IMR-90 (cell line): ENCODE results near the gene XYLB. TPM values are rescaled to one million over a fixed set of nuclear protein-coding genes. Genes with fewer than 3 reads are reported as not detected.

Experiments used
- ATAC-seq: fragments of 200-7000 bp; cut with Tn5 transposase; 2 replicates; pipeline ENCODE4 v1.9.1; 2020; ENCODE audit warnings: low read depth, mild to moderate bottlenecking, moderate library complexity
- BruUV-seq: library from RNA; stranded (reverse); fragments of 400-500 nt; replicated peaks from 2 replicates; lab custom pipeline; 2021; lab: Mats Ljungman, UMichigan
- CTCF ChIA-PET: fragments of 300-600 bp; formaldehyde crosslinking; extraction: SDS; loops from one replicate; lab custom pipeline; 2021; ENCODE audit warnings: antibody characterized with exemption; lab: Yijun Ruan, JAX
- POLR2A ChIA-PET: fragments of 300-600 bp; sonication (Branson Sonifier 250); formaldehyde crosslinking; loops from one replicate; lab custom pipeline; 2022; ENCODE audit warnings: antibody characterized with exemption; ENCODE audit not compliant: unreplicated experiment; lab: Charles Lee
- DNase-seq: peaks from one replicate; pipeline ENCODE4 v3.0.0; 2013
- H2AFZ ChIP-seq: replicated peaks from 2 replicates; pipeline ENCODE3; 2013; ENCODE audit warnings: low read length, mild to moderate bottlenecking; ENCODE audit not compliant: poor library complexity
- H2AK5ac ChIP-seq: 2 replicates; pipeline ENCODE4 v1.6.1; 2013; ENCODE audit warnings: low read depth, low read length, inconsistent platforms
- H2AK9ac ChIP-seq: replicated peaks from 2 replicates; pipeline ENCODE3; 2013; ENCODE audit warnings: mild to moderate bottlenecking, low read depth, low read length, moderate library complexity; ENCODE audit not compliant: poor library complexity
- H2BK120ac ChIP-seq: 2 replicates; pipeline ENCODE4 v1.6.1; 2013; ENCODE audit warnings: low read depth, low read length, inconsistent platforms
- H2BK15ac ChIP-seq: 3 replicates; pipeline ENCODE4 v1.6.1; 2013; ENCODE audit warnings: low read depth, low read length, inconsistent platforms
- H2BK20ac ChIP-seq: 2 replicates; pipeline ENCODE4 v1.6.1; 2013; ENCODE audit warnings: low read depth, mild to moderate bottlenecking, inconsistent platforms, low read length, moderate library complexity
- H2BK5ac ChIP-seq: 2 replicates; pipeline ENCODE4 v1.6.1; 2013; ENCODE audit warnings: mild to moderate bottlenecking, low read depth, low read length, inconsistent platforms; ENCODE audit not compliant: poor library complexity, severe bottlenecking
- H3K14ac ChIP-seq: replicated peaks from 2 replicates; pipeline ENCODE4 v1.6.1; 2013; ENCODE audit warnings: low read depth, low read length, inconsistent platforms
- H3K18ac ChIP-seq: 2 replicates; pipeline ENCODE4 v1.6.1; 2013; ENCODE audit warnings: low read depth, low read length, control low read depth
- H3K23ac ChIP-seq: 2 replicates; pipeline ENCODE4 v1.6.1; 2013; ENCODE audit warnings: low read depth, low read length, inconsistent platforms
- H3K27ac ChIP-seq: 2 replicates; pipeline ENCODE4 v1.5.1; 2013; ENCODE audit warnings: mild to moderate bottlenecking, control low read depth, low read length; ENCODE audit not compliant: insufficient read depth
- H3K27me3 ChIP-seq: 2 replicates; pipeline ENCODE4 v1.6.1; 2013; ENCODE audit warnings: low read length; ENCODE audit not compliant: control insufficient read depth, insufficient read depth
- H3K36me3 ChIP-seq: 2 replicates; pipeline ENCODE4 v1.6.1; 2013; ENCODE audit warnings: low read length, mixed read lengths; ENCODE audit not compliant: control insufficient read depth, insufficient read depth
- H3K4ac ChIP-seq: 2 replicates; pipeline ENCODE4 v1.6.1; 2013; ENCODE audit warnings: low read depth, low read length, inconsistent platforms
- H3K4me1 ChIP-seq: 2 replicates; pipeline ENCODE4 v1.6.1; 2013; ENCODE audit warnings: low read length, mixed read lengths; ENCODE audit not compliant: control insufficient read depth, insufficient read depth
- H3K4me2 ChIP-seq: 2 replicates; pipeline ENCODE4 v1.6.1; 2013; ENCODE audit warnings: low read depth, mild to moderate bottlenecking, control low read depth, low read length, moderate library complexity
- H3K4me3 ChIP-seq: 2 replicates; pipeline ENCODE4 v1.5.1; 2013; ENCODE audit warnings: low read depth, mild to moderate bottlenecking, control low read depth, low read length, moderate library complexity; ENCODE audit not compliant: insufficient read depth
- H3K56ac ChIP-seq: 2 replicates; pipeline ENCODE4 v1.6.1; 2013; ENCODE audit warnings: low read length, inconsistent platforms; ENCODE audit not compliant: insufficient read depth; ENCODE audit errors: extremely low read depth
- H3K79me1 ChIP-seq, 2 experiments: 2 replicates each; pipeline ENCODE4 v1.6.1; 2013; ENCODE audit warnings: low read length in 2 of 2, inconsistent platforms in 1 of 2, low read depth in 1 of 2
- H3K9ac ChIP-seq: 2 replicates; pipeline ENCODE4 v1.6.1; 2013; ENCODE audit warnings: low read depth, low read length, control low read depth
- H3K9me1 ChIP-seq: 2 replicates; pipeline ENCODE4 v1.6.1; 2013; ENCODE audit warnings: low read length, inconsistent platforms; ENCODE audit not compliant: insufficient read depth
- H3K9me3 ChIP-seq: 2 replicates; pipeline ENCODE4 v1.6.1; 2013; ENCODE audit warnings: low read length; ENCODE audit not compliant: control insufficient read depth, insufficient read depth
- H4K20me1 ChIP-seq: 2 replicates; pipeline ENCODE4 v1.6.1; 2013; ENCODE audit warnings: low read length, inconsistent platforms; ENCODE audit not compliant: insufficient read depth
- H4K5ac ChIP-seq: 2 replicates; pipeline ENCODE4 v1.6.1; 2013; ENCODE audit warnings: mild to moderate bottlenecking, low read depth, low read length, control low read depth
- H4K8ac ChIP-seq, 2 experiments: 2 replicates each; pipeline ENCODE4 v1.6.1; 2013; ENCODE audit warnings: low read depth in 2 of 2, low read length in 2 of 2, control low read depth in 1 of 2, inconsistent platforms in 1 of 2
- H4K91ac ChIP-seq: 2 replicates; pipeline ENCODE4 v1.6.1; 2013; ENCODE audit warnings: low read depth, low read length, inconsistent platforms; ENCODE audit not compliant: insufficient read depth
- BHLHE40 ChIP-seq: fragments of 150-350 bp; IDR thresholded peaks from 2 replicates; pipeline ENCODE4 v1.6.1; 2016; ENCODE audit warnings: mild to moderate bottlenecking, low read depth, low read length
- CEBPB ChIP-seq: IDR thresholded peaks from 2 replicates; pipeline ENCODE4 v1.6.1; 2012; ENCODE audit warnings: low read depth, low read length, improper control_type of control experiment
- ELK1 ChIP-seq: fragments of 150-350 bp; IDR thresholded peaks from 2 replicates; pipeline ENCODE4 v1.6.1; 2016; ENCODE audit warnings: low read depth, mild to moderate bottlenecking, low read length, moderate library complexity, borderline replicate concordance
- FOS ChIP-seq: fragments of 150-350 bp; IDR thresholded peaks from 2 replicates; pipeline ENCODE4 v1.6.1; 2016; ENCODE audit warnings: low read depth, low read length
- POLR2A ChIP-seq: IDR thresholded peaks from 2 replicates; pipeline ENCODE4 v1.6.1; 2012; ENCODE audit warnings: mild to moderate bottlenecking, low read depth, low read length
- RCOR1 ChIP-seq: IDR thresholded peaks from 2 replicates; pipeline ENCODE4 v1.6.1; 2012; ENCODE audit warnings: mild to moderate bottlenecking, low read length, improper control_type of control experiment; ENCODE audit not compliant: insufficient replicate concordance
- USF2 ChIP-seq: fragments of 150-350 bp; IDR thresholded peaks from 2 replicates; pipeline ENCODE4 v1.6.1; 2017; ENCODE audit warnings: mild to moderate bottlenecking, antibody characterized with exemption, low read length, low read depth
- WGBS, 2 experiments: methylation state at CpG; one replicate each; pipeline versions ENCODE4 v1.1.5 to v1.1.7; 2013; ENCODE audit warnings: missing lambda C conversion rate in 2 of 2; ENCODE audit not compliant: insufficient read length in 1 of 2; ENCODE audit errors: extremely low coverage in 2 of 2; 5-methylcytosine and 5-hydroxymethylcytosine counted together
- dilution Hi-C: fragments of 300-500 bp; cut with HindIII; formaldehyde crosslinking; loops from one replicate; pipeline ENCODE4 v1.14.3; 2018; ENCODE audit warnings: low sequenced_read_pairs; ENCODE audit not compliant: unreplicated experiment
- in situ Hi-C: fragments of 300-500 bp; cut with MboI; formaldehyde crosslinking; loops from 3 replicates; pipeline ENCODE4 v1.14.3; 2019; ENCODE audit warnings: low sequenced_read_pairs, inconsistent platforms, mixed read lengths
- intact Hi-C: fragments of 100-400 bp; cut with micrococcal nuclease; formaldehyde crosslinking; loops from 2 replicates; pipeline ENCODE4 v1.10.0; 2022
- polyA plus RNA-seq, 3 experiments: library from polyadenylated mRNA; depleted of rRNA; stranded (reverse); fragments of >200 nt; gene quantifications; 2 replicates each; pipeline ENCODE4 v1.2.3, GENCODE V29; 2012; ENCODE audit warnings: low replicate concordance in 1 of 3
- total RNA-seq: library from RNA; depleted of rRNA; stranded (reverse); fragments of >200 nt; gene quantifications from 2 replicates; pipeline ENCODE4 v1.2.3, GENCODE V29; 2012

The XYLB gene
- total and polyA plus RNA-seq, 2 of the 4 experiments (the other 2 are of a cell fraction) = 3.0 to 3.4 TPM

DNA sequence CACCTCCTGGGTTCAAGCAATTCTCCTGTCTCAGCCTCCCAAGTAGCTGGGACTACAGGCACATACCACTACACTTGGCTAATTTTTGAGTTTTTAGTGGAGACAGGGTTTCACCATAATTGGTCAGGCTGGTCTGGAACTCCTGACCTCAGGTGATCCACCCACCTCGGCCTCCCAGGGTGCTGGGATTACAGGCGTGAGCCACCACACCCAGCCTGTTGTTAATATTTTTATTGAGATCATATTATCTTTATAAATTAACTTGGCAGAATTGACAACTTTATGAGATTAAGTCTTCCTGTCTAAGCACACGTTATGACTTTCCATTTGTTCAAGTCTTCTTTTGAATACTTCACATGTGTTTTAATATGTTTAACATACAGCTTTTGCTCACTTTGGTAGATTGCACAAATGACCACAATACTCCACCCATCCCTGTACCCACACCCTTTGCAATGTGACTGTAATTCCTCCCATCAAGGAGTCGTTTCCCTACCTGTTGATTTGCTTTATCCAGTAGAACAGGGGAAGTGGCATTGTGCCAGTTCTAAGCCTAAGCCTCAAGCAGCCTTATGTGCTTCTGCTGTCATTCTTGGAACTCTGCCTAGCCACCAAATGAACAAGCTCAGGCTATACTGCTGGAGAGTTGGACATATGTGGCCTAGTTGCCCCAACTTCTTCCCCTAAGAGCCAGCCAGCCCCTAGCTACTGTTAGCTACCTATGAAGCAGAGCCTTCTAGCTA lies 8.2 kb downstream of the XYLB start:
- Histone ChIP-seq H4K20me1 (no peaks in the 10 kb centered on the region), H3K4me3 (no peak overlapping the region), H3K9ac (no peak overlapping the region), H4K91ac (no peak overlapping the region), H2BK120ac (no peak overlapping the region), H3K79me1 (peaks cover 3 to 8% of the 10 kb centered on the region in 2 experiments; a peak in 3 of 4 replicates), H3K27me3 (no peaks in the 10 kb centered on the region), H3K14ac (no peak overlapping the region; the same call in 1 of the 2 replicates), H2BK5ac (no peak overlapping the region), H3K9me3 (no peaks in the 10 kb centered on the region), H2AK5ac (no peak overlapping the region), H3K9me1 (peaks cover 5% of the 10 kb centered on the region; the same call in 1 of the 2 replicates), H2AK9ac (no peak overlapping the region), H4K8ac (no peak overlapping the region), H2AFZ (no peak overlapping the region), H3K4me1 (no peaks in the 10 kb centered on the region), H3K27ac (no peak overlapping the region), H2BK15ac (no peak overlapping the region), H4K5ac (no peak overlapping the region), H2BK20ac (no peak overlapping the region), H3K36me3 (no peaks in the 10 kb centered on the region; the same call in 1 of the 2 replicates), H3K23ac (no peak overlapping the region), H3K4me2 (no peak overlapping the region), H3K4ac (no peak overlapping the region), H3K18ac (no peak overlapping the region), H3K56ac (no peak overlapping the region)
- no peak for ATAC-seq
- intact Hi-C loops (loop anchor here (10.0 kb wide), 1 partner anchor 300 kb away; no protein-coding TSS in a partner anchor), dilution Hi-C loops (loop anchor here (25.0 kb wide), 1 partner anchor 133 kb away; the partner anchor contains the start of gene EXOG), in situ Hi-C loops (no loop called here)
- no CpG with 5 or more reads among the region's 4 CpGs for WGBS, 2 experiments
- ChIA-PET POLR2A (interaction anchor here (0.6 kb wide), 1 partner anchor 823 kb away, joined by 6 read pairs; no protein-coding TSS in a partner anchor), CTCF (interaction anchor here (1.1 kb wide), 1 partner anchor 13 kb away, joined by 3 read pairs; no protein-coding TSS in a partner anchor)
- TF ChIP-seq CEBPB (no peak), ELK1 (no peak), FOS (no peak), USF2 (no peak), RCOR1 (no peak), BHLHE40 (no peak), POLR2A (no peak)
- DNase-seq = peak; percentile 68
- no TSS peak for BruUV-seq
